ENCODE data around the gene SOX1.

SOX1 gene

DNA sequence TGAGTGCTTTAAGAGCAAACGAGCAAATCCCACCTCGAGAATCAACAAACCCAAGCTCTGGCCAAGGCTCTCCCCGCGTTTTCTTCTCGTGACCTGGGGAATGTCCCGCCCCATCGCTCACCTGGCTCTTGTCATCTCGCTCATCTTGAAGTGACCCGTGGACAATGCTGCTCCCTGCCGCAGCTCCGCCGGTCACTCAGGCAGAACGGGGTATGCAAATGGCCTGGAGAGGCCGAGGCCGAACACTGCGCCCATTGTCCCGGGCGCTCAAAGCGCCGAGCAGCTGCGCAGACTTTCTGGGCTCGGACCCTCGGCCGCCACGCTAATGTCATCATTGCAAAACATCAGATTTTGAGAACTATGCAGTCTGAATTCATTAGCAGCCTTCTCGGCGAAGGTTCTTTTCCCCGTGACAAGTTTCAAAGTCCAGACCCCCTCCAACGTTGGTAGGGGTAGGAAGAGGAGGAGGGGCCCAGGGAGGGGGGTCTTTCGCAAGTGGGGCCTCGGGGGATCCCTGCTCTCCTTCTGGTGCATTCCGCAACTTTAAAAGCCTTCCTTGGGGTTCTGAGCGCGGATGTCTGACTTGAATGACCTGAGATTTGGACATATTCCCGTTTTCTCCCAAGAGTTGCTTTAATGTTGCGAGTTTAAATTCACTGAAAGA is 39.7 kb downstream of the SOX1 start:
- no peak for DNase-seq (ENCODE audit: low spot score)

GRCh38 chr13:112107289-112107688 is 40.3 kb downstream of the SOX1 start:
- no peak for DNase-seq (ENCODE audit: low spot score)

- DNase-seq (ENCODE audit: low spot score): no peak
Observed at GRCh38 chr13:112110479-112110878, 43.5 kb downstream of the SOX1 start.

DNA sequence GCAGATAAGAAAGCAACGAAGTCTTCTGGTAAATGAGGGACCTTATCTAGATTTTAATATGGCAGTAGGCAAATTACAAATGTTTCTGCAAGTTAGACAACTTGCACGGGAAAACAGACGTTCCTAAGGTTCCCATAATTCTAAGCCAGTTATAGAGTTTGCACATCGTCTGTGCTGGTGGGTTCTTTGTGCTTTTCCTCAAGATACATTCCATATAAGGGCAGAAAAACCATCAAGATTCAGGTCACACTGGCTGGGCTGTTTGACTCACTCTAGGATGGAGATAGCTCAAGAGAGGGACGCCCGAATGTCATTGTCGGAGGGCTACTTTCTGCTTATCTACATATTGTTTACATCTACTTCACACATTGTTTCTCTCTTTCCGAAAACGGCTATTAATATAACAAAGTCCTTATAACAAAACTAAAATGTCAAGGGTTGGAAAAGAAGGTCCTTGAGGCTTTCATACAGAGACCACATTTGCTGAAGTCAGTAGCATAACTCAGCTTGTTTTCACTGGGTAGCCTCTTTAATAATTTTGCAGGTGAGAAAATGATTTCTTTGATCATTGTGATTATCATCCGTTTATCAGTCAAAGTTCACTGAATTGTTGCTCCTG is 44.4 kb downstream of the SOX1 start:
- no peak for DNase-seq (ENCODE audit: low spot score)

GRCh38 chr13:112112534-112113276 is 45.8 kb downstream of the SOX1 start:
- no peak for DNase-seq (ENCODE audit: low spot score)

DNA sequence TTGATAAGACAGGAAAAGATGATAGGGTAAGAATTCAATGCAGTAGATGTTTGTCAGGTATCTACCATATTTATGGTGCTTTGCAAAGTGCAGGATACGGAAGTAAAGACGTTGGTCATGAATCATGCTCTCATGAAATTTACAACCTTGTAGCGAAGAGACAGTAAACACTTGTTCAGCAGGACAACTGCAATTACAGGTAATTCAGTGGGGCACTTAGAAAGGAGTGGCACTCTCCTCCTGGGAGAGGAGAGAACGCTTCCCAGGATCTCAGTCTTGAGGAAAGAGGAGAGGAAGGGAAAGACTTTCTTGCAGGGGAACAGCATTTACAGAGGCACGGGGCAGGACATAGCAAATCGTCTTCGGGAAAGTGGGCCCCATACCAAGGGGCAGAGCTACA is 46.4 kb downstream of the SOX1 start:
- DNase-seq (ENCODE audit: low spot score): no peak

- no peak for DNase-seq (ENCODE audit: low spot score)
Observed at GRCh38 chr13:112113851-112114250, 46.9 kb downstream of the SOX1 start.

DNA sequence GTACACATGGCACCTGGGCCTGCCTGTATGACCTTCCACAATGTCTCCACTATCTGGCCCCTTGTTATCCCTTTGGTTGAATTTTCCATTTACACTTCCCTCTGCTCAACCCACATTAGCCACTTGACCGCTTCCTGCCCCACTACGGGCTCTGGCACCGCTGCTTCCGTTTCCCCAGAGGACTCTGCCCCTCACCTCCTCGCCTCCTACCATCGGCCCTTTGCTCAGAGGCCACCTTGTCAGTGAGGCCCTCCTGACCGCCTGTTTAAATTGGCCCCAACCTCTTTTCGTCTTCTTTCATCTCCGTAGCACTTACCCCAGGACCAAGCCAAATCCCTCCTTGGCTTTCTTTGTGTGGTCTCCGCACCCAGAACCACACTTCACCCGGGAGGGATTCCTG is 47.4 kb downstream of the SOX1 start:
- no peak for DNase-seq (ENCODE audit: low spot score)

- DNase-seq (ENCODE audit: low spot score): no peak
Observed at GRCh38 chr13:112115403-112116091, 48.6 kb downstream of the SOX1 start.

DNA sequence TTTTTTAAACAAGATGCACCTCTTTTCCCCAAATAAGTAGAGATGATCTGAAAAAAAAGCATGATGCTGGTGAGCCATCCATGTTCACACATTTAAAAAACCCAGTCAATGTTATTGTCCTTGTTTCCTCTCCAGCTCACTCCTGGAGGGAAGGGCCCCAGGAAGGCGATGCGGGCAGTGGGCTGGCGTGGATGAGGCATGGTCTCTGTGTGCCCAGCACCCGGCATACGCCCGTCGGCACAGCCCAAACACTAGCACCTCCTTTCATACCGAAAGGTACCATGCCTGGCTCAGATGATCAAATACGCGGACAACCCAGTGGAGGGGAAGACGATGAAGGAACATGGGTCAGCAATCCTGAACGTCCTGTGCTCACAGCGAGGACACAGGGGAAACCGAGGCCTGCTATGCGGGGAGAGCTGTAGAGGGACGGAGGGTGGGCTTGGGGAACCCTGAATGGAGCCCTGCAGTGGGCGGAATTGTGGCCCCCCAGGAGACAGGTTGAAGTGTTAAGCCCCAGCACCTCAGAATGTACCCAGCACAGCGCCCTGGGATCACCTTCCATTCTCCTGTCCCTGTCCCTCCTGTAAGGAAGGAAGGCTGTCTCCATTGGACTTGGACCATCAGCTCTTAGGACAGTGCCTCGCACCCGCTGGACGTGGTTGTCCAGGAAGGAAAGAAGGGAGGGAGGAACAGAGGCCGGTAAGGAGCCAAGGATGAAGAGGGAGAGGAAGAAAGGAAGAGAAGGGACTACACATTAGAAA is 49.4 kb downstream of the SOX1 start:
- no peak for DNase-seq (ENCODE audit: low spot score)

DNA sequence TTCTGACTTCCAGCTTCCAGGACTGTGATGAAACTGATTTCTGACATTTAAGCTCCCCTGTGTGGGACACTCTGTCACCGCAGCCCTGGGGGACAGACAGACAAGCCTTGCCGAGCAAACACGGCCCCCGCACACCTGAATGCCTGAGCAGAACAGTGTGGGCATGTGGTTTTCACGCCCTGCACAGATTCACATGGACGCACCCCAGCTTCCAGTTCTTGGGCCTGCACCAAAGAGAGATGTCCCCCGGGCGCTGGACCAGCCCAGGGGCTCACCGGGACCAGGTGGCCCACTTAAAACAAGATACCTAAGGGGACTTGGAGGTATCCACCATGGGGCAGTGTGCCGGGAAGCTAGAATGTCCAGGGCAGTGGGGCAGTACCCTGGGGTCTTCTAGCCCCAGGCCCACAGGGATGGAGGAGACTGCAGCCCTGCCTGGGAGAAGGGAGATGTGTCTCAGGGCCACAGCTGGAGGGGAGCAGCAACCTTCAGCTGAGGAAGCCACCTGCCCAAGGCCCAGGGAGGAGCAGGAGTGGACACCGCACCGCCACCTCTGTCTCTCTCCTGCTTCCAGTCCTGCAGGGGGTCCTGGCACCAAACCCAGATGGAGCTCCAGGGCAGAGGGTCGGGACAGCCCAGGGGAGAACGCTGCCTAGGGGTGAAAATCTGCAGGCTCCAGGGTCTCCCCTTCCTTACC is 50.5 kb downstream of the SOX1 start:
- DNase-seq (ENCODE audit: low spot score): no peak

DNA sequence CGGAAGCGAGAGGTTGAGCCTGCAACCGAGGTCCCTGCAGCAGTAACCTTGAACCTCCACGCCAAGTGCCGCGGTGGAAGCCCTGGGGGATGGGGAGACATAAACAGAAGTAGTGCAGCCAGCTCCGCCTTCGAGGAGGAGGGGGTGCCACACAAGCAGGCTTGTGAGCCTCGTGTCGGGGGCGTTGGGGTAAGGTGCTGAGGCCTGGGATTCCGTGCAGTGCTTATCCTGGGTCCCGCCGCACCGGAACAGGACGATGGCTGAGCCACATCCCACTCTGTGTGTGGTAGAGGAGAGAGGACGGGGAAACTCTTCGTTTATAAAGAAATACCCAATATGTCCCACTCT is 51.0 kb downstream of the SOX1 start:
- no peak for DNase-seq (ENCODE audit: low spot score)

DNA sequence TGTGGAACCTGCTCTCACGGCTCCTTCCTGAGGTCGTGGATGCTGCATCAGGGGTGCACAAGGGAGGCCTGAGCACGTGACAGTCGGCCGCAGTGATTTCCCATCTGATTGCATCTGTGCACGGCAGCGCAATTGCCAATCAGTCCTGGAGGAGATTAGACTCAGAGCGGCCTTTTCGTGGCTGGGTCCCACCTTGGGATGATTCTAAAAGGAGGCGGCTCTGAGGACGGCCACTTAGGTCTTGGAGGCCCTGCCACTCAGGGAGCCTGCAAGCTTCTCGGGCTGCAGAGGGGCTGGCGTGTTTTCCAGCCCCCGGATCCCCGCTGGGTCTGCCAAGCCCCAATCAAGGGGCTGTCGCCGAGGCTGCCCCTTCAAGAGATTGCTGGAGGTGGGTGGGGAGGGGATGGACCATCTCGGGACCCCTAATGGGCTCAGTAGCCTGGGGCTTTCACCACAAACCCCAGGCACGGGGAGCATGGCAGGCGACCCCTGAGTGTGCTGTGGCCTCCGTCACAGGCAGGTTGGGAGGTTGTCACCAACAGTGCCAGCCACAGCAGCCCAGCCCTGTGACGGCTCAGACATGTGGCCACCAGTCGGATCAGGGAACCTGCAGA is 51.6 kb downstream of the SOX1 start:
- DNase-seq (ENCODE audit: low spot score): no peak

GRCh38 chr13:112119192-112120030 is 52.5 kb downstream of the SOX1 start:
- DNase-seq (ENCODE audit: low spot score): no peak

DNA sequence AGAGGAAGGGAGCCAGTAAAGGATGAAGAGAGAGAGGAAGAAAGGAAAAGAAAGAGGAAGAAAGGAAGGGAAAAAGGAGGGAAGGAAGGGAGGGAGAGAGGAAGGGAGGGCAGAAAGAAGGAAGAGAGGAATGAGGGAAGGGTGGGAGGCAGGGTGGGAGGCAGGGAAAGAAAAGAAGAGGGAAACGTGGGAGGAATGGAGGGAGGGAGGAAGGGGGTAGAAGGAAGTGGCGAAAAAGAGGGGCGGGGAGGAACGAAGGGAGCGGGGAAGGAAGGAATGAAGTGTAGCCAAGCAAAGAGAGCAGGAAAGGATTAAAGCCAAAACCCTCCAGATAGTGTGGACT is 53.1 kb downstream of the SOX1 start:
- no peak for DNase-seq (ENCODE audit: low spot score)

Measured in germinal center (tissue), 1 donor.